HL-60/S4 treated with phorbol 12-myristate 13-acetate at 8.2 ng/mL for 4 days and 3 days (cell line): ENCODE results near the gene TP53.
"Not testable (repeated sequence)": the region's sequence is repeated elsewhere in the genome, so short reads cannot be mapped to it uniquely, and the experiment has no call there.

Experiments
- in situ Hi-C: fragments of 300-500 bp; cut with MboI; formaldehyde crosslinking; loops from 2 replicates; pipeline ENCODE4 v1.15.0; 2022; ENCODE audit warnings: low sequenced_read_pairs

Gene TP53

DNA sequence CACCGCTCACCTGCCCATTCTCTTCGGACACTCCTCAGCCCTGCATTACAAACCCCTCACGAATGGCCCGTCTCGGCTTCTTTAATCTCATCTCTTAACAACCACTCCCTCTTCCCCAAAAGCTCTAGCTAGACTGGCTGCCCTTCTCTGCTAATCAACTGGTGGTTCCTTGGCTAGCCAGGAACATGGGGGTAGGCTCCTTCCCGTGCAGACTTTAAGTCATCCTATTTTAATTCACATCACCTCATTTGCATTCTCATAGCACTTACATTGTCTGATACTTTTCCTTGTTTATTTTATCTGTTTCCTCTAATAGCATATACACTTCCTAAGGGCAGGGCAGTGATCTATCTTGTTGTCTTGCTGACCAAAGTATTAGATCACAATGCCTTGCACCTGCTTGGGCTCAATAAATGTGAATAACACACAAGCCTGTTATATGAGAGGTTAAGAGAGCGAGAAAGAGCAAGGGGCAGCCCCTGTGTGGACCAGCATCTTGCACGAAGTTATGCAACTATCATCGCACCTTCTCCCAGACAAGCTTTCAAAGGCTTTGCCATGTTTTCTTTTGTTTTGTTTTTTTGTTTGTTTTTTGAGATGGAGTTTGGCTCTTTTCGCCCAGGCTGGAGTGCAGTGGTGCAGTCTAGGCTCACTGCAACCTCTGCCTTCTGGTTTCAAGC is 9.8 kb downstream of the TP53 start:
- in situ Hi-C loops = loop anchor here (25.0 kb wide), 2 partner anchors 90 to 340 kb away; partner anchors contain the start of genes ACAP1, CD68, MPDU1 and NEURL4

- in situ Hi-C loops = loop anchor here (25.0 kb wide), 2 partner anchors 89 to 339 kb away; partner anchors contain the start of genes ACAP1, CD68, MPDU1 and NEURL4
Observed at GRCh38 chr17:7676533-7676932, 10.8 kb downstream of the TP53 start.

DNA sequence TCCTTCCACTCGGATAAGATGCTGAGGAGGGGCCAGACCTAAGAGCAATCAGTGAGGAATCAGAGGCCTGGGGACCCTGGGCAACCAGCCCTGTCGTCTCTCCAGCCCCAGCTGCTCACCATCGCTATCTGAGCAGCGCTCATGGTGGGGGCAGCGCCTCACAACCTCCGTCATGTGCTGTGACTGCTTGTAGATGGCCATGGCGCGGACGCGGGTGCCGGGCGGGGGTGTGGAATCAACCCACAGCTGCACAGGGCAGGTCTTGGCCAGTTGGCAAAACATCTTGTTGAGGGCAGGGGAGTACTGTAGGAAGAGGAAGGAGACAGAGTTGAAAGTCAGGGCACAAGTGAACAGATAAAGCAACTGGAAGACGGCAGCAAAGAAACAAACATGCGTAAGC is 12.4 kb downstream of the TP53 start:
- in situ Hi-C loops = loop anchor here (25.0 kb wide), 2 partner anchors 88 to 338 kb away; partner anchors contain the start of genes ACAP1, CD68, MPDU1 and NEURL4

DNA sequence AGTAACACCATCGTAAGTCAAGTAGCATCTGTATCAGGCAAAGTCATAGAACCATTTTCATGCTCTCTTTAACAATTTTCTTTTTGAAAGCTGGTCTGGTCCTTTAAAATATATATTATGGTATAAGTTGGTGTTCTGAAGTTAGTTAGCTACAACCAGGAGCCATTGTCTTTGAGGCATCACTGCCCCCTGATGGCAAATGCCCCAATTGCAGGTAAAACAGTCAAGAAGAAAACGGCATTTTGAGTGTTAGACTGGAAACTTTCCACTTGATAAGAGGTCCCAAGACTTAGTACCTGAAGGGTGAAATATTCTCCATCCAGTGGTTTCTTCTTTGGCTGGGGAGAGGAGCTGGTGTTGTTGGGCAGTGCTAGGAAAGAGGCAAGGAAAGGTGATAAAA is 14.1 kb downstream of the TP53 start:
- in situ Hi-C loops = no loop called here

- in situ Hi-C loops = no loop called here
Observed at GRCh38 chr17:7668482-7668881, 18.8 kb downstream of the TP53 start.

DNA sequence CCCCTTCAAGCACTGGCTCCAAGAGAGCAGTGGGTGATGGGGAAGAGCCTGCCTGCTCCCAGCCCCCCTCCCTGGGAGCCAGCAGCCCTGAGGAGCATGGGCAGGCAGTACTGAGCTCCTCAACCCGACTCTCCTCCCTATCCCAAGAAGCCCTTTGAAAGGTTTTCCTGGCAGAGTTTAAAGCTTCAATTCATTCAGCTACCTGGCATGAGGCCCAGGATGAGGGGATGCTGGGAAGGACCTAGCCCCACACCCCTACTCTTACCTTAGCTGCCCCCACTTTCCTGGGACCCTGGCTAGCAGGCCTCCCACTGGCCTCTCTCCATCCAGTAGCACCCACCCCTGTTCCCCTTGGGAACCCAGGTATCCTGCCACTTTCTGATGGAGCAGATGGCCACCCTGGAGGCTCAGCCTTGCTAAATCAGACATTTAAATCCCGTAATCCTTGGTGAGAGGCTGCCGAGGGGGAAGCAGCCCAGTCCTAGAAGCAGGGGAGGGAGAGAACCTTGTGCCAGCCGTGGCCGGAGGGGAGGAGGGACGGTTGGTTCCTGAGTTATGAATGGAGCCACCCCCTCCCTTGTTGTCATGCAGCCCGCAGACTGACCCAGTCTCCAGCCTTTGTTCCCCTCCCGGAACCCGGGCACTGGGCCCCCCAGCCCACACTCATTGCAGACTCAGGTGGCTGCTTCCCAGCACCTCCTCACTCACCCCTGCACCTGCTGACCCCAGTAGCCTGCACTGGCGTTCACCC is 19.5 kb downstream of the TP53 start:
- in situ Hi-C loops = no loop called here

GRCh38 chr17:7656958-7657609 is 30.2 kb downstream of the TP53 start:
- in situ Hi-C loops = no loop called here

DNA sequence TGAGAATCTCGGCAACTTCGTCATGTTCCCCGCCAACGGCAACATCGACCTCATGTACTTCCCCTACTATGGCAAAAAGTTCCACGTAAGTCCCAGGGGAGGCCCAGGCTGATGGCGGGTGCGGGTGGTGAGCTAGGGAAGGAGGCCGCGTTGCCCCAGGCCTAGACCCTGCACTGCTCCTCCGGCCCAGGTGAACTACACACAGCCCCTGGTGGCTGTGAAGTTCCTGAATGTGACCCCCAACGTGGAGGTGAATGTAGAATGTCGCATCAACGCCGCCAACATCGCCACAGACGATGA is 31.8 kb downstream of the TP53 start:
- in situ Hi-C loops = no loop called here

DNA sequence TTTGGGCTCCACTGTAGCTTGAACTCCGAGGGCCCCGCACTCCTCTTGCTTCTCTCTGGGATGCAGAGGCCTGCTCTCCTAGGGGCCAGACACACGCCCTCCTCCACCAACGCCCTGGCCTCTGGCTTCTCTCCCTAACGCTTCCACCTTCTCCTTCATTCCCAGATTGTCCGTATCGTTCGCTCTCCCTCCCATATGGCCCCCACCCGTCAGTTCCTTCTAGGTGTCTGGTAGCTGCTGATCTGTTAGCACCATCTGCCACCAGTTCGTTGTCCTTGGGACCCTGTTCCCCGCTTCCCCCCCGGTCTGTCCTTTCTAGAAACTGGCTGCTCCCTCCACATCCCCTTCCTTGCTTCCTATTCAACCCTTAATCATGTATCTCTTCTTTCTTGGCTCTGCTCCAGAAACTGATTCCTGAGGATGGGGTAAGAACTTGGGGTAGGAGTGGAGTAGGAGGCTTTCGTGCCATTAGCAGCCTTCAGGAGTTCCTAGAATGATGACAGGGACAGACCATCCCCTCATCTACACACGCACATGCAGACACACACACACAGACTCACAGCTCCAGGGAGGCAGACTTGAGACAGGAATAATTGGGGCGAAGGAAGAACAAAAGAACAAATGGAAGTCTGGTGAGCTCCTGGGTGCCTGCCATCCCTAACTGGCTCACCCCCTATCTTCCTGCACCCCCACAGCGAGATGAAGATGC is 32.3 kb downstream of the TP53 start:
- in situ Hi-C loops = no loop called here

DNA sequence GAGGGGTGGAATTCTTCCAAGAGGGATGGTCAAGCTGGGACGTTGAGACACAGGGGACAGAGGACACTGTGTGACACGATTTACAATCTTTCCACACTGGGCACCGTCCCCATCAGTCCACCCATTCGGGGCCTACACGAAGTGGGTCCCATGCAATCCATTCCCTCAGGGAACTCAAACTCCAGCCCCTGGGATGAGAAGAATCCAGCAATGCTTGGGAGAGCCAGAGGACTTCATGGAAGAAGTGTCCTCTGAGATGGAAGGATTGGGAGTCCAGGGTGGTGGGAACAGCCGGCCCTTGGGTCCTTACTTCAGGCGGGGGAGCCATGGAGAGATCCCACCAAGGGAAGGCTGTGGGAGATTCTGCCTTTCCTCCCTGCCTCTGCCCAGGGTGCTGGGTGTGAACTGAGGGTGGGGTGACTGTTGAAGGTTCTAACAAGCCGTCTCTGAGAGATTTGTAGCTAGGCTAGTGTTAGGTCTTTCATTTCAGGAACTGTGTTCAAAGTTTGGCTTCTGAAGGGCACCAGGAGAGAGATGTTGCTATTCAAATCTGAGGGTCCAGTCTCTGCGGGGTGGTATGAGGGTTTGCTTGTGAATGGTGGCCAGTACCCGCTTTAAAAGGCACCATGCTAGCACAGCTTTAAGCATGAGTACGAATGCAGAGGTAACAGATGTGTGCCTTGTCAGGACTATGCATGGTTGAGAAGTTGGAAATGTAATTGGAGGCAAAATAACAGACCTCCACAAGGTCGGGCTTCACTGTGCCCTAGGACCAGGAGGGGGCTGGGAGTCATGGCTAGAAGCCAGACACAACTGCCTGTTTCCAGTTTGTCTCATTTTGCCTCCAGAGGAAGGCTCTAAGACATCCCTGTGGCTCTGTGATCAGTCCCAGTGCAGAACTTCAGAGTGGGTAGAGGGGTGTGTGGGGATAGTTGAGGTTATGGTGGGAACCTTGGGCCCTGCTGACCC is 34.6 kb downstream of the TP53 start:
- in situ Hi-C loops = no loop called here

DNA sequence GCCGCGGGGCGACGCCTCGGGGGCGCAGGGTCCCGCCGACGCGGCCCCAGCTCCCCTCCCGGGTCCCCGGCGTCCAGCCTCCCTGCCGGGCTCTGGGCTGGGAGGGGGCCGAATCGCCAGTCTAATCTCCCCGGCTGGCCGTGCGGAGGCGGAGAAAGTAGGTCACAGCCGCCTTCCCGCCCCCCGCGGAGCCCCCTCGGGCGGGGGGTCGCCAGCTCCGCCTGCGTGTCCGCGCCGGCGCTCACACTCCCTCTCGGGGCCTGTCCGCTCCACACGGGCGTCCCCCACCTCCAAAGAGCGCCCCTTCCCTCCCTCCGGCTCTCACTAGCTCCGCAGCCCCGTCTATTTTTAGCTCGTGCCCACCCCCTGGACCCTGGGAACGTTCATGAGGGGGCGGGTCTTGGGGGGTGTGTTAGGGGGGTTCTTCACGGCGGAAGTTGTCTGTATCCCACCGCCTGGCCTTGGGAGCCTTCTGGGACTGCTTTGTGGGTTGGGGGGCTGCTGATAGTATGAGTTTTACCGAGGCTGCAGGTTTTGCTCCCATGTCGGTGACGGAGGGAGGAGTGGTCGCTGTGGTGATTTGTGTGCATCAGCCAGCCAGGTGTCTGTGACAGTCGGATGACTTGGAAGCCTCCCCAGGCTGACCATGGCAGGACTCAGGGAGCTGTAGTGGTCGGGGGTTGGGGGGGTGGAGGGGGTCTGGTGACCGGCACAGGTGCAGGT is 35.5 kb downstream of the TP53 start:
- in situ Hi-C loops = no loop called here

DNA sequence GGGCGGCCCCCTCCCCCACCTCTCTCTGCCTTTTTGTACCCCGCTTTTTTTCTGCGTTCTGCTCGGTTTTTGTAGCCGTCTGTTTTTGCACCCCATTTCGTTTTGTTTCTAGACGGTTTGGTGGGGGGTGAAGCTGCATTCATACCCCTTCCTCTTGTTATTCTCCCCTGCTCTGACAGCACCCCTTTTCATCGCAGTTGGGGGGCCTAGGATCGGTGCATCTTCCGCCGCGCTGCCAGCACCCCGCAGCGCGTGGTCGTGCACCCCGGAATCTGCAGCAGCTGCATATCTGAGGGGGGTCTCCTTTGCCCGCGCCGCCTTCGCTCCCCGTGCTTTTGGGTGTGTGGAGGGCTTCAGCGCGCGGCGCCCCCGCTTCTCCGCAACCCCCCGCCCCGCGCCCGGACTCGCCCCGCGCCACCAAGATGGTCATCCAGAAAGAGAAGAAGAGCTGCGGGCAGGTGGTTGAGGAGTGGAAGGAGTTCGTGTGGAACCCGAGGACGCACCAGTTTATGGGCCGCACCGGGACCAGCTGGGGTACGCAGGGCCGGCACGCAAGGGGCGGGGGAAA is 36.1 kb downstream of the TP53 start:
- in situ Hi-C loops = no loop called here

DNA sequence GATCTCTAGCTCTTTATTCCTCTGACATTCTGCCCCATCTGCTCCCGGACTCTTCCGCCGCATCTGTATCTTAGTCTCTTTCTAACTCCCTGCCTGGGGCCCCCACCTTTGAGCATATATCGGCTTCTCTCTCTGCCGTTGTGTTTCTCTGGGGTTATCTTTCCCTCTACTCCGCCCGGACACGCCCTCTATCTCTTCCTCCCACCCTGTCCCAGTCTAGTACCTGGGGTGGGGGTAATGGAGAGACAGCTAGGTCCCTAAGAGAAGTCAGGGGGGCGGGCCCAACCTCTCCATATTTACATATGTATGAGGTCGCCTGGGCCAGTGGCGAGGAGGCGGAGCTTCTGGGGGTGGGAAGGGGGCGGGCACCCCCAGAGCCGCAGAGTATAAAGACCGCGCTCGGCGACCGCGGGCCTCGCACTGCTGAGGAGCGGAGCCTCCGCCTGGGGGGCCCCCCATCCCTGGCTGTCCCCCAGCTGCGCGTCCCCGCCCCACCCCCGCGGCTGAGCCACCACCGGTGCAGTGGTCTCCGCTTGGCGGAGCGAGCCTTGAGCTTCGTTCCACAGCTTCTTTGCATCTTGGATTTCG is 36.7 kb downstream of the TP53 start, which contains the start of gene ATP1B2:
Gene ATP1B2 (plus strand): TSS at position 418 of the 588 bp plus-strand sequence. CDS start 593 bp downstream, outside the sequence.
- in situ Hi-C loops = no loop called here

GRCh38 chr17:7647018-7647417 is 40.3 kb downstream of the TP53 start:
- in situ Hi-C loops = no loop called here

DNA sequence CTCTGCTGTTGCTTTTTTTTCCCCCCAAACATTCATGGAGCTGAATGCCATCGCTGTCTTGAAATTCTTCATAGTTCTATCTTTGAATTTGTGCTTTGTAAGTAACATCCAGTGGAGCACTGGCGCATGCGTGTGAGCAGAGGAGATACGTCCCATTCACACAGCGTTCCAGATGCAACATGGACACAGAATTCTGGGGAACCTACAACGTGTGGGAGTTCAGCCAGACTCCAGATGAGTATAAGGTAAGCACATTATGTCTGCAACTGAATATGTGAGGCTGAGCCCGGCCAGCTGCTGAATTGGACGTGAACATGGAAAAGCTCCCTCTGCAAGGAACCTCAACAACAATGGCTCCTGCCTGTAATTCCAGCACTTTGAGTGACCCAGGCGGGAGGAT is 40.8 kb downstream of the TP53 start:
- in situ Hi-C loops = no loop called here

GRCh38 chr17:7644775-7645174 is 42.5 kb downstream of the TP53 start:
- in situ Hi-C loops = no loop called here

- in situ Hi-C loops = not testable (repeated sequence)
Observed at GRCh38 chr17:7641635-7642034, 45.7 kb downstream of the TP53 start.

GRCh38 chr17:7640783-7641182 is 46.5 kb downstream of the TP53 start:
- in situ Hi-C loops = no loop called here

GRCh38 chr17:7636163-7636562 is 51.1 kb downstream of the TP53 start:
- in situ Hi-C loops = no loop called here
